BJ (cell line): ENCODE measurements around the gene RPL27. TPM values are rescaled to one million over a fixed set of nuclear protein-coding genes. Genes with fewer than 3 reads are reported as not detected.

ENCODE experiments used
- CTCF ChIA-PET: fragments of 350-600 bp; formaldehyde crosslinking; extraction: SDS; loops from one replicate; lab custom pipeline; 2021; ENCODE audit warnings: antibody characterized with exemption, inconsistent platforms; lab: Yijun Ruan, JAX
- POLR2A ChIA-PET: fragments of 300-600 bp; sonication (Branson Sonifier 250); formaldehyde crosslinking; extraction: SDS; loops from one replicate; lab custom pipeline; 2021; ENCODE audit warnings: antibody characterized with exemption; lab: Charles Lee
- DNase-seq: peaks from one replicate; pipeline ENCODE4 v3.0.0-alpha.2; 2011; ENCODE audit warnings: low read depth
- H3K27me3 ChIP-seq: 2 replicates; pipeline ENCODE4 v1.6.0; 2011; ENCODE audit warnings: low read length; ENCODE audit not compliant: control insufficient read depth, insufficient read depth
- H3K36me3 ChIP-seq: 2 replicates; pipeline ENCODE4 v1.5.1; 2011; ENCODE audit warnings: low read length; ENCODE audit not compliant: control insufficient read depth, insufficient read depth
- H3K4me3 ChIP-seq: 2 replicates; pipeline ENCODE4 v1.5.1; 2011; ENCODE audit warnings: low read depth, mild to moderate bottlenecking, control low read depth, low read length
- polyA plus RNA-seq: library from polyadenylated mRNA; depleted of rRNA; stranded (reverse); fragments of >200 nt; gene quantifications from 2 replicates; pipeline ENCODE4 v1.2.3, GENCODE V29; 2011
- TF ChIP-seq, protein P1 (sequence below): IDR thresholded peaks from 2 replicates; pipeline ENCODE4 v1.5.1; 2011; ENCODE audit warnings: low read depth, mild to moderate bottlenecking, control low read depth, inconsistent platforms, low read length, moderate library complexity; ENCODE audit not compliant: insufficient read depth

Gene RPL27
- polyA plus RNA-seq, 1 experiment, result 3,309 TPM

DNA sequence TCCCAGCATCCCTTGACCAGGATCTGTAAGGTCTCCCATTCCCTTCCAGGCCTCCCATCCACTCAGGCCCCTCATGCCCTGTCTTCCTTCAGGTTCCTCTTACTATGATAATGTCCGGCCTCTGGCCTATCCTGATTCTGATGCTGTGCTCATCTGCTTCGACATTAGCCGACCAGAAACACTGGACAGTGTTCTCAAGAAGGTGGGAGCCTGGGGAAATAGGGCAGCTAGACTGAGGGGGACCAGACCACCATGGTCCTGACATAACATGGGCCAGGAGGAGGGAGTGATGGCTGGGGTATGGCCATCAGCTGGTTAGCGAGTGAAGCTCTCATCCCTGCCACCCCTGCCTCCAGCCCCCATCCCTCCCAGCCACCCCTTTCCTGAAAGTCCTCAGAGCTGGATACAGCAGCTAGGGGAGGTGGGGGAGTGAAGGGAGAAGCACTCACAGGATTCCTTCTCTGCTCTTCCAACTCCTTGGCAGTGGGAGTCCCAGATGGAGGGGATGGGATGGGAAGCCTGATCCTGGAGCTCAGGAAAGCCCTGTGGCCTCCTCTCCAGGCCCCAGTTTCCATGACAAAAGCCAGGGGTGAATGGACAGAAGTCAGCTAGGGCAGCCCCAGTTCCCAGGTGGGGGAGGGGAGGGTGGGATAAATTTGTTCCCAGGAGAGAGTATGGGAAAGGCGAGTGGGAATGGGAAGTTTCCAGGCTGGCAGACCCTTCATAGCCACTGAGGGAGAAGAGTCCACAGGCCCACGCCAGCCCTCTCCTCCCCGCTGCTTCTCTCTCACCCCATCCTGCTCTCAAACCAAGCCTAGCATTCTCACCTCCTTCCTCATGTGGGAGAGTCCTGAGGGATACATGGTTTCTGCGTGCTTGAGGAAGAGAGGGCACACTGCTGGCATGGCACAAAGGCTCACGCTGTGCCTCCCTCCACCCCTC is 29.1 kb downstream of the RPL27 start:
- no peak overlapping the region for H3K4me3 ChIP-seq
- POLR2A ChIA-PET, result no interaction called here
- TF ChIP-seq, protein P1, sequence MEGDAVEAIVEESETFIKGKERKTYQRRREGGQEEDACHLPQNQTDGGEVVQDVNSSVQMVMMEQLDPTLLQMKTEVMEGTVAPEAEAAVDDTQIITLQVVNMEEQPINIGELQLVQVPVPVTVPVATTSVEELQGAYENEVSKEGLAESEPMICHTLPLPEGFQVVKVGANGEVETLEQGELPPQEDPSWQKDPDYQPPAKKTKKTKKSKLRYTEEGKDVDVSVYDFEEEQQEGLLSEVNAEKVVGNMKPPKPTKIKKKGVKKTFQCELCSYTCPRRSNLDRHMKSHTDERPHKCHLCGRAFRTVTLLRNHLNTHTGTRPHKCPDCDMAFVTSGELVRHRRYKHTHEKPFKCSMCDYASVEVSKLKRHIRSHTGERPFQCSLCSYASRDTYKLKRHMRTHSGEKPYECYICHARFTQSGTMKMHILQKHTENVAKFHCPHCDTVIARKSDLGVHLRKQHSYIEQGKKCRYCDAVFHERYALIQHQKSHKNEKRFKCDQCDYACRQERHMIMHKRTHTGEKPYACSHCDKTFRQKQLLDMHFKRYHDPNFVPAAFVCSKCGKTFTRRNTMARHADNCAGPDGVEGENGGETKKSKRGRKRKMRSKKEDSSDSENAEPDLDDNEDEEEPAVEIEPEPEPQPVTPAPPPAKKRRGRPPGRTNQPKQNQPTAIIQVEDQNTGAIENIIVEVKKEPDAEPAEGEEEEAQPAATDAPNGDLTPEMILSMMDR, result no peak
- H3K27me3 ChIP-seq, result peaks cover 2% of the 10 kb centered on the region; the same call in 1 of the 2 replicates
- no peaks in the 10 kb centered on the region for H3K36me3 ChIP-seq
- no peak for DNase-seq
- CTCF ChIA-PET, result no interaction called here

DNA sequence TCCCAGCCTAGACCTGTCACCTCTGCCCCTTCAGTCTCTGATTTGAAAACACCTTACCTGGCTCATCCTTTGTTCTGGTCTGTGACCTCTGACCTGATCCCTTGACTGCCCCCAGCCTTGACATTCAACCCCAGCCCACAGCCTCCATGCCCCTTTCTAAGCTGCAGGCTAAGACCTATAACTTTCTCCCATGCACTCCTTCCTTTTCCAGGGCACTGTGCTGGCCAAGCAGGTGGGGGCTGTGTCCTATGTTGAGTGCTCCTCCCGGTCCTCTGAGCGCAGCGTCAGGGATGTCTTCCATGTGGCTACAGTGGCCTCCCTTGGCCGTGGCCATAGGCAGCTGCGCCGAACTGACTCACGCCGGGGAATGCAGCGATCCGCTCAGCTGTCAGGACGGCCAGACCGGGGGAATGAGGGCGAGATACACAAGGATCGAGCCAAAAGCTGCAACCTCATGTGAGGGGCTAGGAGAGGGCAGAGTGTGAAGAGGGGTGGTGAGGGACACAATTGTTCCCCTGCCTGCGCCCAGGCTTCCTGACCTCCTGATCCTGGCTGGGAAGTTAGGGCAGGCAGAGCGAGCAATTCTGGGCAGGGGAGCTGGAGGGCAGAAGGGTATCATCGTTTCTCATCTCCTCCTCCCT is 30.1 kb downstream of the RPL27 start:
- no peaks in the 10 kb centered on the region for H3K36me3 ChIP-seq
- ChIA-PET POLR2A (no interaction called here), CTCF (no interaction called here)
- TF ChIP-seq, protein P1, result no peak
- H3K4me3 ChIP-seq, result no peak overlapping the region
- no peak for DNase-seq
- peaks cover 2% of the 10 kb centered on the region; the same call in 1 of the 2 replicates for H3K27me3 ChIP-seq

DNA sequence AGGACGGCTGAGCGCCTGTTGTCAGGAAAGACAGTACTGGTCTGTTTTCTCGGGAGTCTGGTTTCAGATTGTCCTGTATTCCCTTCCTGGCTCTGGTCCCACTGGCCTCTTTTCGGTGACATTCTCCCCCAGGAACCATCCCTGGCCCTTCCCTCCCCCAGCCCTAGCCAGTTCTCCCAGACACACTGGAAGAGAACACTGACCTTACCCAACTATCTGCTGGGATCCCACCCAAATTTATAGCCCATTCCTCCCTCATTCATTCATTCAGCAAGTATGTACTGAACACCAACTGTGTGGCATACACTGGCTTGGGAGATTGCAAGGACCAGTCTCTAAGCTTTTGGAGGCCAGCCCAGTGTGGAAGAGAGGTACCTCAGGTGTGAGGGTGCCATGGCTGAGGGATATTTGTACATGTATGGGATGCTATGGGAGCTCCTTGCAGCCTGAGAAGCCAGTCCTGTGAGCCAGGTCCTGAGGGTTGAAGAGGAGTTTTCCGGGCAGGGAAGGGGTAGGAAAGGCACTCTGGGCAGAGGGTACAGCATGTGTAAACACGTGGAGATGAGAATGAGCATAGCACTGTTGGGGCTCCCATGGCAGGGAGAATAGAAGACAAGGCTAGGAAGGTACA is 32.0 kb downstream of the RPL27 start:
- H3K4me3 ChIP-seq, result no peak overlapping the region
- no peak for DNase-seq
- H3K36me3 ChIP-seq, result no peaks in the 10 kb centered on the region
- no peaks in the 10 kb centered on the region for H3K27me3 ChIP-seq
- POLR2A ChIA-PET, result interaction anchor here (0.6 to 0.7 kb wide), 2 partner anchors 285 to 330 kb away, joined by 3 to 10 read pairs; no protein-coding TSS in a partner anchor
- TF ChIP-seq, protein P1, result no peak
- CTCF ChIA-PET, result no interaction called here

DNA sequence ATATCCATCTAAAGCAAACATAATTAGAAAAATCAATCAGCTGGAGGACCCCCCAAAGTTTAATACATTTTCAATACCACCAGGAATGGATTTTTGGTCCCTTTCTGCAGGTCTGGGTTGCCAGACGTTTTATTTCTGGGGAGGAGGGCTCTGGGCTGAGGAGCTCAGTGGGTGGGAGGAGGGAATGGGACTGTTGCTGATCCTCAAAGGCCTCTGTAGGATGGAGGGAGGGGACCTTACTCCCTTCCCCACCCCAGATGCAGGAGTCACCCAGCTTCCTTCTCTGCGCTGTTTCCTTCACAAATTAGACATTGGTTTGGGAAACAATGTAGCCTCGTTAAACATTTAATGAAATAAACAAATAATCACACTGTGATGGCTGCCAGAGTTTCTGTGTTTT is 33.4 kb downstream of the RPL27 start:
- H3K4me3 ChIP-seq, result no peak overlapping the region
- DNase-seq, result no peak
- ChIA-PET CTCF (interaction anchor here (1.2 kb wide), 1 partner anchor 34 kb away, joined by 3 read pairs; the partner anchor contains the start of gene RPL27), POLR2A (no interaction called here)
- H3K36me3 ChIP-seq, result no peaks in the 10 kb centered on the region
- TF ChIP-seq, protein P1, result no peak
- H3K27me3 ChIP-seq, result no peaks in the 10 kb centered on the region
